Fibroblast of lung (primary cell): ENCODE data around the gene RAC2. TPM values are rescaled to one million over a fixed set of nuclear protein-coding genes. Genes with fewer than 3 reads are reported as not detected.
A peak's percentile ranks its signal among the peaks of the same experiment; 100 is the strongest.

Experiments used
- DNase-seq, 2 donors: peaks; one replicate each; pipeline versions ENCODE4 v3.0.0 to v3.0.0-alpha.2; 2010; ENCODE audit warnings: low read depth in 2 of 2
- H2AFZ ChIP-seq: 2 replicates; pipeline ENCODE4 v1.5.1; 2012; ENCODE audit warnings: low read length, control low read depth, inconsistent platforms
- H3K27ac ChIP-seq: 2 replicates; pipeline ENCODE4 v1.5.1; 2011; ENCODE audit warnings: low read length, control low read depth; ENCODE audit not compliant: insufficient read depth
- H3K27me3 ChIP-seq: 2 replicates; pipeline ENCODE4 v1.5.1; 2011; ENCODE audit warnings: mild to moderate bottlenecking, low read length; ENCODE audit not compliant: control insufficient read depth, insufficient read depth
- H3K36me3 ChIP-seq: 2 replicates; pipeline ENCODE4 v1.5.1; 2011; ENCODE audit warnings: low read length; ENCODE audit not compliant: control insufficient read depth, insufficient read depth
- H3K4me1 ChIP-seq: 2 replicates; pipeline ENCODE4 v1.5.1; 2011; ENCODE audit warnings: low read length; ENCODE audit not compliant: control insufficient read depth, insufficient read depth; ENCODE audit errors: extremely low read depth
- H3K4me2 ChIP-seq: 2 replicates; pipeline ENCODE4 v1.5.1; 2011; ENCODE audit warnings: low read length, control low read depth; ENCODE audit not compliant: insufficient read depth; ENCODE audit errors: extremely low read depth
- H3K4me3 ChIP-seq, 4 experiments: fragments of 200-600 bp in 1 of 4; sonication (generic) in 1 of 4; replicated peaks in 1 of 4; 2 replicates each; pipeline ENCODE4 v1.5.1; 2011 to 2016; ENCODE audit warnings: low read length in 4 of 4, low read depth in 3 of 4, mild to moderate bottlenecking in 3 of 4, control low read depth in 2 of 4, inconsistent platforms in 1 of 4, mixed read lengths in 1 of 4; ENCODE audit not compliant: insufficient read depth in 1 of 4; ENCODE audit errors: control extremely low read depth in 1 of 4
- H3K79me2 ChIP-seq: 2 replicates; pipeline ENCODE4 v1.5.1; 2012; ENCODE audit warnings: mild to moderate bottlenecking, low read length, inconsistent platforms; ENCODE audit not compliant: control insufficient read depth, insufficient read depth
- H3K9ac ChIP-seq: 2 replicates; pipeline ENCODE4 v1.5.1; 2011; ENCODE audit warnings: mild to moderate bottlenecking, low read length, control low read depth; ENCODE audit not compliant: insufficient read depth
- H3K9me3 ChIP-seq: 2 replicates; pipeline ENCODE4 v1.5.1; 2012; ENCODE audit warnings: low read depth, low read length; ENCODE audit not compliant: control insufficient read depth, insufficient read depth
- H4K20me1 ChIP-seq: 2 replicates; pipeline ENCODE4 v1.5.1; 2011; ENCODE audit warnings: low read length; ENCODE audit not compliant: control insufficient read depth, insufficient read depth; ENCODE audit errors: extremely low read depth
- CTCF ChIP-seq, 2 donors: IDR thresholded peaks in 1 of 2; conservative IDR thresholded peaks in 1 of 2; 1 replicate in 1 of 2; 2 replicates in 1 of 2; pipeline ENCODE4 v1.5.1; 2011 to 2012; ENCODE audit warnings: low read length in 2 of 2, control low read depth in 1 of 2, inconsistent platforms in 1 of 2, low read depth in 1 of 2, mild to moderate bottlenecking in 1 of 2
- EZH2 ChIP-seq: IDR thresholded peaks from 2 replicates; pipeline ENCODE4 v1.5.1; 2012; ENCODE audit warnings: low read length, control low read depth, mild to moderate bottlenecking; ENCODE audit errors: missing control alignments
- polyA plus RNA-seq, 2 donors: library from polyadenylated mRNA; depleted of rRNA in 1 of 2; stranded (reverse) in 1 of 2; unstranded in 1 of 2; fragments of >200 nt; gene quantifications; 2 replicates each; pipeline ENCODE4 v1.2.1, GENCODE V29; 2011 to 2012; ENCODE audit warnings: missing spikeins in 1 of 2
- total RNA-seq: library from RNA; depleted of rRNA; stranded (reverse); fragments of >200 nt; gene quantifications from 2 replicates; pipeline ENCODE4 v1.2.1, GENCODE V29; 2014

Gene RAC2
- total and polyA plus RNA-seq, 2 donors (not counting 1 experiment from before 2014, with no cell fraction given), result 2.1 to 10.5 TPM

- Histone ChIP-seq H3K79me2 (no peaks in the 10 kb centered on the region), H3K4me2 (no peak overlapping the region), H3K27ac (no peak overlapping the region), H3K36me3 (no peaks in the 10 kb centered on the region), H3K9me3 (peaks cover 2% of the 10 kb centered on the region), H3K9ac (no peak overlapping the region), H3K27me3 (peaks cover 22% of the 10 kb centered on the region), H3K4me3 (no peak overlapping the region), H3K4me1 (no peaks in the 10 kb centered on the region), H4K20me1 (no peaks in the 10 kb centered on the region), H2AFZ (no peak overlapping the region)
- no peak for DNase-seq
- TF ChIP-seq CTCF (conservative IDR thresholded peaks at IDR 0.05 in 1 of 2, IDR thresholded peaks at IDR 0.05 in 1 of 2; ENCODE audit: low read depth in 1 of 2, low read length in 2 of 2) (no peak), EZH2 (no peak)
Measured at GRCh38 chr22:37263966-37264887, 20.2 kb upstream of the RAC2 start.

- Histone ChIP-seq H3K4me2 (no peak overlapping the region), H3K36me3 (no peaks in the 10 kb centered on the region), H3K9me3 (peaks cover 2% of the 10 kb centered on the region), H3K27me3 (peaks cover 32% of the 10 kb centered on the region), H3K4me3 (no peak overlapping the region), H4K20me1 (no peaks in the 10 kb centered on the region), H3K9ac (no peak overlapping the region), H3K27ac (no peak overlapping the region), H3K79me2 (no peaks in the 10 kb centered on the region), H3K4me1 (no peaks in the 10 kb centered on the region), H2AFZ (no peak overlapping the region)
- TF ChIP-seq EZH2 (no peak), CTCF (conservative IDR thresholded peaks at IDR 0.05 in 1 of 2, IDR thresholded peaks at IDR 0.05 in 1 of 2; ENCODE audit: low read depth in 1 of 2, low read length in 2 of 2) (no peak)
- DNase-seq, result no peak
Measured at GRCh38 chr22:37262346-37262745, 18.3 kb upstream of the RAC2 start.

DNA sequence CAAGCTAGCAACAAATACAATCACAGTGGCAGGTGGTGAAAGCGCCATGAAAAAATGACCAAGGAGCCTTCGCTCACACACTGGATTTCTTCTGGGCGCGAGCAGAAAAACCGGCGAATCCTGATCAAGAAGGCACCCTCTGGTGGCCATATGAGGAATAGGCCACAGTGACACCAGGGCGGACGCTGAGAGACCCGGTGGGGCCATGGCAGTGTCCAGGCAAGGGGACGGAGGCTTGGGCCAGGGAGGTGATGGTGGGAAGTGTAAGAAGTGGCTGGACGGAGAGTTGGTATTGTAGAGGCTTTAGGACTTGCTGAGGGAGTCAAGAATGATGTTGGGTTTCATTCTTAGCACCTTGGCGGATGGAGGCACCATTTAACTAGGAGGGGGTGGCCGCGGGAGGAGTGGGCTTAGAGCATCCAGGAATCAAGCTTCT is 16.9 kb upstream of the RAC2 start:
- peak; percentile 40 to 56 for DNase-seq
- H3K36me3 ChIP-seq, result no peaks in the 10 kb centered on the region
- no peak overlapping the region for H3K27ac ChIP-seq
- no peak overlapping the region for H3K4me3 ChIP-seq
- no peak overlapping the region for H2AFZ ChIP-seq
- H3K9ac ChIP-seq, result no peak overlapping the region
- no peak for TF ChIP-seq EZH2
- TF ChIP-seq CTCF (conservative IDR thresholded peaks at IDR 0.05 in 1 of 2, IDR thresholded peaks at IDR 0.05 in 1 of 2; ENCODE audit: low read depth in 1 of 2, low read length in 2 of 2), result peak; percentile 89 to 95
- no peak overlapping the region for H3K4me2 ChIP-seq
- no peaks in the 10 kb centered on the region for H3K4me1 ChIP-seq
- H3K9me3 ChIP-seq, result peaks cover 2% of the 10 kb centered on the region
- H3K79me2 ChIP-seq, result no peaks in the 10 kb centered on the region
- no peaks in the 10 kb centered on the region for H4K20me1 ChIP-seq
- peaks cover 35% of the 10 kb centered on the region for H3K27me3 ChIP-seq
